ENCODE results near the gene ASB18.

ASB18 gene

GRCh38 chr2:236215761-236216333, 48.4 kb downstream of the ASB18 start:
- no peak for DNase-seq (ENCODE audit: low read depth)
- H3K4me3 ChIP-seq (ENCODE audit: low read depth, low read length), result no peak overlapping the region
- in situ Hi-C loops (cut with HindIII; ENCODE audit: low sequenced_read_pairs), result no loop called here
- TF ChIP-seq, protein P1, sequence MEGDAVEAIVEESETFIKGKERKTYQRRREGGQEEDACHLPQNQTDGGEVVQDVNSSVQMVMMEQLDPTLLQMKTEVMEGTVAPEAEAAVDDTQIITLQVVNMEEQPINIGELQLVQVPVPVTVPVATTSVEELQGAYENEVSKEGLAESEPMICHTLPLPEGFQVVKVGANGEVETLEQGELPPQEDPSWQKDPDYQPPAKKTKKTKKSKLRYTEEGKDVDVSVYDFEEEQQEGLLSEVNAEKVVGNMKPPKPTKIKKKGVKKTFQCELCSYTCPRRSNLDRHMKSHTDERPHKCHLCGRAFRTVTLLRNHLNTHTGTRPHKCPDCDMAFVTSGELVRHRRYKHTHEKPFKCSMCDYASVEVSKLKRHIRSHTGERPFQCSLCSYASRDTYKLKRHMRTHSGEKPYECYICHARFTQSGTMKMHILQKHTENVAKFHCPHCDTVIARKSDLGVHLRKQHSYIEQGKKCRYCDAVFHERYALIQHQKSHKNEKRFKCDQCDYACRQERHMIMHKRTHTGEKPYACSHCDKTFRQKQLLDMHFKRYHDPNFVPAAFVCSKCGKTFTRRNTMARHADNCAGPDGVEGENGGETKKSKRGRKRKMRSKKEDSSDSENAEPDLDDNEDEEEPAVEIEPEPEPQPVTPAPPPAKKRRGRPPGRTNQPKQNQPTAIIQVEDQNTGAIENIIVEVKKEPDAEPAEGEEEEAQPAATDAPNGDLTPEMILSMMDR (IDR thresholded peaks at IDR 0.05; ENCODE audit: low read depth, low read length, missing control alignments), result no peak

GRCh38 chr2:236215196-236215595, 49.0 kb downstream of the ASB18 start:
- in situ Hi-C loops (cut with HindIII; ENCODE audit: low sequenced_read_pairs), result no loop called here
- H3K4me3 ChIP-seq (ENCODE audit: low read depth, low read length), result no peak overlapping the region
- DNase-seq (ENCODE audit: low read depth), result no peak
- TF ChIP-seq, protein P1 (IDR thresholded peaks at IDR 0.05; ENCODE audit: low read depth, low read length, missing control alignments), result no peak

DNA sequence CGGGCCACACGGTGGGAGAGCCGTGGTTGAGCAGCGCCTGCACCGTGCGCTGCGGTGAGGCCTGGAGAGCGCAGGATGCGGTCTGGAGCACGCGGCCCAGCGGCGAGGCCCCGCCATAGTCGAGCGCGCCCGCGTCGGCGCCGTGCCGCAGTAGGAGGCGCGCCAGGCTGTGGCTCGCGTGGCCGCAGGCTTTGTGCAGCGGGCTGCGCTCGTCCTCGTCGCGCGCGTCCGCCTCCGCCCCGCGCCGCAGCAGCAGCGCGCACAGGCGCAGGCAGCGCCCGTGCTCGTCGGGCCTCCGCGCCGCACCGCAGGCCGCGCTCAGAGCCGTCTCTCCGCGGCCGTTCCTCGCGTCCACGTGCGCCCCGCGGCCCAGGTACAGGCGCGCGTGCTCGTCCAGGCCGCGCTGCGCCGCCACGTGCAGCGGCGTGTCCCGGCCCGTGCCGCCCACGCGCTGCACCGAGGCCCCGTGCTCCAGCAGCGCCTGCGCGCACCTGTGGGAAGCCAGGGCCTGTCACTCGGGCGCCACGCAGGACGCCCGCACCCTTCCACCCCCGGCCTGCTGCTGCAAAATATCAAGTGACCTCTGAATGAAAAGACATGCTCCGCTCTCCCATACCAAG, 49.7 kb downstream of the ASB18 start:
- no peak overlapping the region for H3K4me3 ChIP-seq (ENCODE audit: low read depth, low read length)
- in situ Hi-C loops (cut with HindIII; ENCODE audit: low sequenced_read_pairs), result no loop called here
- DNase-seq (ENCODE audit: low read depth), result no peak
- TF ChIP-seq, protein P1 (IDR thresholded peaks at IDR 0.05; ENCODE audit: low read depth, low read length, missing control alignments), result no peak

- in situ Hi-C loops (cut with HindIII; ENCODE audit: low sequenced_read_pairs), result no loop called here
- no peak overlapping the region for H3K4me3 ChIP-seq (ENCODE audit: low read depth, low read length)
- TF ChIP-seq, protein P1 (IDR thresholded peaks at IDR 0.05; ENCODE audit: low read depth, low read length, missing control alignments), result no peak
- no peak for DNase-seq (ENCODE audit: low read depth)
Measured at GRCh38 chr2:236211296-236211695, 52.9 kb downstream of the ASB18 start.

DNA sequence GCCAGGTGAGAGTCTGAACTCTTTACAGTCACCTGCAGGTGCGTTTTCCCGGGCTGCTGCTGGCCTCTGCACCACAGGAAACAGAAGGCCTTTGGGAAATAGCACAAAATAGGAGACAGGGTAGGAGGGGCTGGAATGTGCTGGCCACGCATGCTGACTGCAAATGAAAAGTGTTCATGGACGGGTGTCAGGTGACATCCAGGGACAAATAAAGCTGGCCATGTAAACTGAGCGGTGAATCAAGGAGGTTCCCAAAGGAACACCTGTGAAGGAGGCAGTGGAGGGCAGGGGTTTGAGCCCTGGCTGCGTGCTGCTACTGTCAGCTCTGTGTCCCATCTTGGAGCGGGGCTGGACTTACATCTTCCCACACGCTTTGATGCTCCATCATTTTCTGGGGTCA, 53.7 kb downstream of the ASB18 start:
- TF ChIP-seq, protein P1 (IDR thresholded peaks at IDR 0.05; ENCODE audit: low read depth, low read length, missing control alignments), result no peak
- no peak overlapping the region for H3K4me3 ChIP-seq (ENCODE audit: low read depth, low read length)
- in situ Hi-C loops (cut with HindIII; ENCODE audit: low sequenced_read_pairs), result no loop called here
- DNase-seq (ENCODE audit: low read depth), result no peak

DNA sequence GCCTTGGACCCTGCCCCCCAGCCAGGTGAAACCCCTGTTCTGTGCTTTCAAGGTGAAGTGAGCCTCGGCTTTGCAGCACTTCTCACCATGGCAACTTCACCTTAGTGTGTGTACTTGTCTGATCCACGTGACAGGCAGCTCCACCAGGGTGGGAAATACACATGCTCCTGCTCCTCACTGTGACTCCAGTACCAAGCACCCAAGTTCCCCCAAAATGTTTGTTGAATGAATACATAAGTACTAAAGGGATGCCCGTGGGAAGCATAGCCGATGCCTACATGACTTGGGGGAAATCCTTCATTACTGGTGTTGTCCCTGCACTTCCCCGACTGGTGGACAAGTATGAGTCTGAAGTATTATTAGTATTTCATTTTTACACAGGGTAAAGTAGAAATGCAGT, 54.2 kb downstream of the ASB18 start:
- no peak overlapping the region for H3K4me3 ChIP-seq (ENCODE audit: low read depth, low read length)
- TF ChIP-seq, protein P1 (IDR thresholded peaks at IDR 0.05; ENCODE audit: low read depth, low read length, missing control alignments), result no peak
- no peak for DNase-seq (ENCODE audit: low read depth)
- in situ Hi-C loops (cut with HindIII; ENCODE audit: low sequenced_read_pairs), result no loop called here
